Gastroesophageal sphincter (tissue), 3 donors: ENCODE results near the gene IL11RA.

Experiments used
- CTCF ChIP-seq, 4 experiments: fragments of 200-600 bp in 2 of 4; fragments of 450-650 bp in 2 of 4; sonication (generic) in 1 of 4; IDR thresholded peaks; one replicate each; pipeline ENCODE4 v1.5.1; 2017 to 2019; ENCODE audit warnings: antibody characterized with exemption in 4 of 4, mild to moderate bottlenecking in 2 of 4, moderate library complexity in 2 of 4
- EP300 ChIP-seq: sonication (generic); formaldehyde crosslinking; IDR thresholded peaks from one replicate; pipeline ENCODE4 v1.6.1; 2017; ENCODE audit warnings: antibody characterized with exemption, mild to moderate bottlenecking
- POLR2A ChIP-seq, 2 donors: fragments of 450-650 bp; IDR thresholded peaks; one replicate each; pipeline ENCODE4 v1.6.1; 2017; ENCODE audit warnings: antibody characterized with exemption in 2 of 2, mild to moderate bottlenecking in 2 of 2, moderate library complexity in 1 of 2
- POLR2AphosphoS5 ChIP-seq: sonication (generic); formaldehyde crosslinking; IDR thresholded peaks from one replicate; pipeline ENCODE4 v1.6.1; 2017; ENCODE audit warnings: antibody characterized with exemption

- TF ChIP-seq POLR2A (IDR thresholded peaks at IDR 0.05) = no peak
- TF ChIP-seq CTCF (IDR thresholded peaks at IDR 0.05) = no peak
- no peak for TF ChIP-seq POLR2AphosphoS5
- TF ChIP-seq EP300 = no peak
Observed at GRCh38 chr9:34691936-34692315, 39.9 kb downstream of the IL11RA start.
